ENCODE results near the gene PGC.
"Not testable (repeated sequence)": the region's sequence is repeated elsewhere in the genome, so short reads cannot be mapped to it uniquely, and the experiment has no call there.

PGC gene

GRCh38 chr6:41774841-41775240 lies 27.6 kb upstream of the PGC start:
- no peak for DNase-seq

GRCh38 chr6:41771058-41771983 lies 24.1 kb upstream of the PGC start:
- no peak for DNase-seq

GRCh38 chr6:41770381-41771057 lies 23.3 kb upstream of the PGC start:
- DNase-seq = no peak

- no peak for DNase-seq
These were observed 22.2 kb upstream of the PGC start for GRCh38 chr6:41769376-41769775.

GRCh38 chr6:41768545-41769308 lies 21.5 kb upstream of the PGC start:
- no peak for DNase-seq

GRCh38 chr6:41767112-41767833 lies 20.1 kb upstream of the PGC start:
- DNase-seq = no peak

GRCh38 chr6:41766043-41766664 lies 19.0 kb upstream of the PGC start:
- not testable (repeated sequence) for DNase-seq

GRCh38 chr6:41763470-41763869 lies 16.3 kb upstream of the PGC start:
- DNase-seq = peak; percentile 6

- DNase-seq = no peak
These were observed 12.8 kb upstream of the PGC start for GRCh38 chr6:41759905-41760579.

GRCh38 chr6:41759106-41759904 lies 12.1 kb upstream of the PGC start:
- DNase-seq = no peak

- no peak for DNase-seq
These were observed 11.4 kb upstream of the PGC start for GRCh38 chr6:41758641-41759035.

GRCh38 chr6:41757931-41758640 lies 10.9 kb upstream of the PGC start:
- DNase-seq = no peak

- DNase-seq = no peak
These were observed 10.1 kb upstream of the PGC start for GRCh38 chr6:41757271-41757670.

GRCh38 chr6:41756354-41756753 lies 9.2 kb upstream of the PGC start:
- DNase-seq = no peak

GRCh38 chr6:41755895-41756294 lies 8.7 kb upstream of the PGC start:
- no peak for DNase-seq

GRCh38 chr6:41750374-41750773 lies 3.2 kb upstream of the PGC start:
- no peak for DNase-seq

GRCh38 chr6:41748542-41748941 lies 1.3 kb upstream of the PGC start:
- no peak for DNase-seq

- no peak for DNase-seq
These were observed 893 bp upstream of the PGC start for GRCh38 chr6:41748102-41748477.

GRCh38 chr6:41746107-41746506 lies 1.1 kb downstream of the PGC start:
- no peak for DNase-seq

GRCh38 chr6:41744236-41744787 lies 2.9 kb downstream of the PGC start:
- no peak for DNase-seq
